ENCODE data around the gene MARS1. TPM values are rescaled to one million over a fixed set of nuclear protein-coding genes. Genes with fewer than 3 reads are reported as not detected.

Gene MARS1
- total RNA-seq, 1 donor from 2014 or later = 131 TPM

DNA sequence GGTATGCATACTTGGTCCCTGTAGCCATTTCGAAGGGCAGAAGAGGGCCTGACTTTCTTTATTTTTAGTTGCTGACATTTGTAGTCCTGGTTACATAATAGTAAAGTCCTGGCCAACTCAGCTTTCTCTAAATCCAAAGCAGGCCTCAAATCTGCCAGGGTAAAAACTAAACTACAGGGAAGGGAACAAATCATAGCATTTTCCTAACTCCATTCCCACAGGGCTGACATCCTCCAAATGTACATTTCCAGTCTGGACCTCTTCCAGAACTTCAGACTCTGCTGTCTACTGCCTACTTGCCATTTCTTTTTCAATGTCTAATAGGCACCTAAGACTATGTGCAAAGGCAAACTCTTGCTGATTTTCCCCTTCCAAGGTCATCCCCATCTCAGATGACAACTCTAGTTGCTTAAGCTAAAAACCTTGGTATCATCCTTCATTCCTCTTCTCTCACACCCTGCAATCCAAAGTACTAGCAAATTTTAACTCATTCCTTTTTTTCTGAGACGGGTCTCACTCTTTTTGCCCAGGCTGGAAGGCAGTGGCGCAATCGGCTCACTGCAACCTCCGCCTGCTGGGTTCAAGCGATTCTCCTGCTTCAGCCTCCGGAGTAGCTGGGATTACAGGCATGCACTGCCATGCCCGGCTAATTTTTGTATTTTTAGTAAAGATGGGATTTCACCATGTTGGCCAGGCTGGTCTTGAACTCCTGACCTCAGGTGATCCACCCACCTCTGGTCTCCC lies 30.5 kb downstream of the MARS1 start:
- no peaks in the 10 kb centered on the region for H3K9me3 ChIP-seq
- H3K27ac ChIP-seq = peak overlapping the region; percentile 97
- DNase-seq (no peak), ATAC-seq (no peak)
- no peaks in the 10 kb centered on the region for H3K27me3 ChIP-seq (ENCODE audit: low read depth)
- TF ChIP-seq, protein P1, sequence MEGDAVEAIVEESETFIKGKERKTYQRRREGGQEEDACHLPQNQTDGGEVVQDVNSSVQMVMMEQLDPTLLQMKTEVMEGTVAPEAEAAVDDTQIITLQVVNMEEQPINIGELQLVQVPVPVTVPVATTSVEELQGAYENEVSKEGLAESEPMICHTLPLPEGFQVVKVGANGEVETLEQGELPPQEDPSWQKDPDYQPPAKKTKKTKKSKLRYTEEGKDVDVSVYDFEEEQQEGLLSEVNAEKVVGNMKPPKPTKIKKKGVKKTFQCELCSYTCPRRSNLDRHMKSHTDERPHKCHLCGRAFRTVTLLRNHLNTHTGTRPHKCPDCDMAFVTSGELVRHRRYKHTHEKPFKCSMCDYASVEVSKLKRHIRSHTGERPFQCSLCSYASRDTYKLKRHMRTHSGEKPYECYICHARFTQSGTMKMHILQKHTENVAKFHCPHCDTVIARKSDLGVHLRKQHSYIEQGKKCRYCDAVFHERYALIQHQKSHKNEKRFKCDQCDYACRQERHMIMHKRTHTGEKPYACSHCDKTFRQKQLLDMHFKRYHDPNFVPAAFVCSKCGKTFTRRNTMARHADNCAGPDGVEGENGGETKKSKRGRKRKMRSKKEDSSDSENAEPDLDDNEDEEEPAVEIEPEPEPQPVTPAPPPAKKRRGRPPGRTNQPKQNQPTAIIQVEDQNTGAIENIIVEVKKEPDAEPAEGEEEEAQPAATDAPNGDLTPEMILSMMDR (IDR thresholded peaks at IDR 0.05) = no peak
- H3K4me3 ChIP-seq = peak overlapping the region; percentile 90
- H3K4me1 ChIP-seq = peaks cover 42% of the 10 kb centered on the region
- peaks cover 47% of the 10 kb centered on the region for H3K36me3 ChIP-seq
- intact Hi-C loops (cut with DNase I) = no loop called here

DNA sequence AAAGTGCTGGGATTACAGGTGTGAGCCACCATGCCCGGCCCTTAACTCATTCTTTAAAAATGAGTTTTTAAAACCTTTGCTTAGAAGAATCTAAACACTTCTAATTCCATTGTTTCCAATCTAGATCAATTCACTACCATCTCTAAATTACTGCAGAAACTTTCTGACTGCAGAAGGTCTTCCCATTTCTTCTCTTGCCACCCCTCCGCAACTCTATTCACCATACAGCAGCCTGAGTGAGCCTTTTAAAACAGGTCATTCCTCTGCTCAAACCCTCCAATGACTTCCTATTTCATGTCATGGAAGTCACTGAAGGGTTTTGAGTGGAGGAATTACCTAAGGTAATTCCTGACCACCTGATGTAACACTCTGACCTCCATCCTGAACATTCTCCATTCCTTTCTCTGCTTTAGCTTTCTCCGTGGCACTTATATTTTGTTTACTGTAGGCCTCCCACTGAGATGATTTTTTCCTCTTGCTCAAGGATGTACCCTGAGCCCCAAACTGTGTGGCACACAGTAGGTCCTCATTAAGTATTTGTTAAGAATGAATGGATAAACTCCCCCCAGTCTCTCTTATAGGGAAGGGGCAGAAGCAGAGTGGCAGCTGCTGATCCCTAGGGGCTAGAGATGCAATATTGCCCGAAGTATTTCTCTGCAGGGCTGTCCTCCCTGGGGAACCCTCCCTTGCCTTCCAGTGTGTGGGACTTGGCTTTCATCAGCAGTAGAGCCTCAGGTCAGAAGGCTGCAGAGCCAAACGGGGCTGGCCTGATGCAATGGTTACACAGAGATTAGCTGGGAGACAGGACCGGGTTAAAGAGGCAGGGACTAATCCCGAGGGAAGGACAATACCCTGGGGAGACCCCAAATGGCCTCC lies 31.3 kb downstream of the MARS1 start:
- H3K27ac ChIP-seq = peak overlapping the region; percentile 97
- H3K36me3 ChIP-seq = peaks cover 42% of the 10 kb centered on the region
- intact Hi-C loops (cut with DNase I) = no loop called here
- H3K4me1 ChIP-seq = peaks cover 50% of the 10 kb centered on the region
- H3K27me3 ChIP-seq (ENCODE audit: low read depth) = no peaks in the 10 kb centered on the region
- ATAC-seq (no peak), DNase-seq (no peak)
- TF ChIP-seq, protein P1 (IDR thresholded peaks at IDR 0.05) = no peak
- no peaks in the 10 kb centered on the region for H3K9me3 ChIP-seq
- peak overlapping the region; percentile 90 for H3K4me3 ChIP-seq

DNA sequence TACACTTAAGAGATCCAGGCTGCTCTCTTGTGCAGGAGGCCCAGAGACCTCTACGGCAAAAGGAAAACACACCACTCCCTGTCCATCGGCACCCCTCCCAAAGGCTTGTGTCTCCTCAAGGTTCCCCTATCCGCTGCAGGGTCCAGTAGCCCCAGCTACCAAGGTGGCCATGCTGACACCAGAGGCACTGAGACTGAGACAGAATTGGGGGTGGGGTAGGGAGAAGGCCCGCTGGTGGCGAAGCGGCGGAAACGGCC lies 31.9 kb downstream of the MARS1 start:
- TF ChIP-seq, protein P1 (IDR thresholded peaks at IDR 0.05) = no peak
- no peak for ATAC-seq
- intact Hi-C loops (cut with DNase I) = no loop called here
- peak overlapping the region; percentile 97 for H3K27ac ChIP-seq
- peak overlapping the region; percentile 90 for H3K4me3 ChIP-seq
- no peak for DNase-seq
- H3K9me3 ChIP-seq = no peaks in the 10 kb centered on the region
- H3K27me3 ChIP-seq (ENCODE audit: low read depth) = no peaks in the 10 kb centered on the region
- peaks cover 42% of the 10 kb centered on the region for H3K36me3 ChIP-seq
- peaks cover 56% of the 10 kb centered on the region for H3K4me1 ChIP-seq

DNA sequence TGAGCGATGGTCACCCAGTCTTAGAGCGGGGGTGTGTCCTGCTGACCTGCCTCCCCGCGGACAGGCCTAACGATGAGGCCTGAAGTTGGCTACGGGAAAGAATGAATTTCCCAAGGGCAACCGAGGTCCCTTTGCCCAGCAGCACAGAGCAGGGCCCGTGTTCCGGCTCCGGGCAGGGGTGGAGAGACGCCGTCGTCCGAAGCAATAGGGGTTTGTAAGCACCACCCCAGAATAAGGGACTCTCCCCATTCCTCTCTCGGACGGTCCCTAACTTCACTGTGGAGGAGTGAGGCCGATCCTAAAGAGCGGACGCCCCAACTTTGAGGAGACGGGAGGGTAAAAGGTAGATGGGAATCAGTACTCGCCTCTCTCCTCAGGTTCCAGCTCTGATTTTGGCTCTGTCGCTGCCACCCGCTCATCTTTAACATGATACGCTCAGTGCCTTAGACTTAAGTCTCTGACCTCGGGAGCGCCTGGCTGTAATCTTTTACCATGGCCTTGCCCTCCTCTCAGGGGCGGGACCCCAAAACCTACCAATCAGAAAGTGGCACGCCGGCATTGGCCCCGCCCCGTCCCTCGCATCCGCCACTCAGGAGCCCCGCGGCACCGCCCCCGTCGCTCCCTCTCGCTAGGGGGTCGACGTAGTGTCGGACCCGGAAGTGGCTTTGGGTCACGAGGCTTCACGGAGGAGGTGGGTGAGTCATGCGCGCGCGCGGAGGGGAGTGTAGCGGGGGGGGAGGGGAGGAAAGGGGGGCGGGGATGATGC lies 32.4 kb downstream of the MARS1 start, which contains the start of gene DDIT3:
DDIT3 (minus strand) TSS at position 462 of the 766 bp plus-strand sequence. CDS start 3,108 bp downstream, outside the sequence.
- Histone ChIP-seq H3K4me1 (peaks cover 61% of the 10 kb centered on the region), H3K27ac (peak within 1 kb of the TSS; percentile 97), H3K4me3 (peak within 1 kb of the TSS; percentile 90), H3K36me3 (peaks cover 42% of the 10 kb centered on the region), H3K27me3 (ENCODE audit: low read depth) (no peaks in the 10 kb centered on the region), H3K9me3 (no peaks in the 10 kb centered on the region)
- intact Hi-C loops (cut with DNase I) = no loop called here
- peak; percentile 99 for DNase-seq
- peak; percentile 90 for ATAC-seq
- TF ChIP-seq, protein P1 (IDR thresholded peaks at IDR 0.05) = no peak

DNA sequence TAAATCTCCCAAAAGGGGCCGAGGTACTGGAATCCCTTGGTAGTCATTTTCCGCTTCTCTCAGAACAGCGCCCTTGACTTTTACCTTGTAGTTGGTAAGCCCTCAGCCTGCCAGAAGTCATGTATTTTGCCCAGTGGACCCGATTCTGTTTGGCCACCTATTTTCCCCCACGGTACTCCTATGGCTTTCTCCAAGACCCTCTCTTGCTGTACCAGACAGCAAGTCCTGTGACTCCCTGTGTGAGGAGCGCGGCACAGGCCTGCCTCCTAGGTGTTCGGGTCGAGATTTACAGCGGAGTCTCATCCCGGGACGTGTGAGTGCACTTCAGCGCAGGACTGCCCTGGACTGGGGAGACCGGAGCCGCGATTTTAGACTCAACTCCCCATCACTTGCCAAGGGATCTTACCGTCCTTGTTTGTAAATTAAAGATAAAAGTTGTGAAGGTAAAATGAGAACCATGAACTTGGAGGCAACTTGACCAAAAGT lies 33.7 kb downstream of the MARS1 start:
- H3K27me3 ChIP-seq (ENCODE audit: low read depth) = no peaks in the 10 kb centered on the region
- H3K36me3 ChIP-seq = peaks cover 42% of the 10 kb centered on the region
- no peaks in the 10 kb centered on the region for H3K9me3 ChIP-seq
- no peak for ATAC-seq
- intact Hi-C loops (cut with DNase I) = no loop called here
- peak; percentile 63 for DNase-seq
- TF ChIP-seq, protein P1 (IDR thresholded peaks at IDR 0.05) = no peak
- peak overlapping the region; percentile 90 for H3K4me3 ChIP-seq
- H3K4me1 ChIP-seq = peaks cover 62% of the 10 kb centered on the region
- H3K27ac ChIP-seq = peak overlapping the region; percentile 97

Measured in lower lobe of right lung (tissue), 2 donors.